ENCODE data around the gene DLL4.

The DLL4 gene

GRCh38 chr15:40985541-40986330 lies 56.6 kb downstream of the DLL4 start:
- H3K4me3 ChIP-seq (ENCODE audit: low read depth, low read length): no peak overlapping the region
- in situ Hi-C loops (cut with HindIII; ENCODE audit: low sequenced_read_pairs): no loop called here
- peak; percentile 70 for DNase-seq (ENCODE audit: low read depth, low spot score)
- no peak for TF ChIP-seq CTCF (IDR thresholded peaks at IDR 0.05; ENCODE audit: low read depth, low read length)

GRCh38 chr15:40986820-40987219 lies 57.7 kb downstream of the DLL4 start:
- DNase-seq (ENCODE audit: low read depth, low spot score): no peak
- H3K4me3 ChIP-seq (ENCODE audit: low read depth, low read length): no peak overlapping the region
- in situ Hi-C loops (cut with HindIII; ENCODE audit: low sequenced_read_pairs): no loop called here
- TF ChIP-seq CTCF (IDR thresholded peaks at IDR 0.05; ENCODE audit: low read depth, low read length): no peak

GRCh38 chr15:40988156-40988555 lies 59.0 kb downstream of the DLL4 start:
- no peak for TF ChIP-seq CTCF (IDR thresholded peaks at IDR 0.05; ENCODE audit: low read depth, low read length)
- no peak overlapping the region for H3K4me3 ChIP-seq (ENCODE audit: low read depth, low read length)
- in situ Hi-C loops (cut with HindIII; ENCODE audit: low sequenced_read_pairs): no loop called here
- DNase-seq (ENCODE audit: low read depth, low spot score): no peak

All from astrocyte of the spinal cord (primary cell).